Stimulated activated CD4-positive, alpha-beta T cell treated with anti-CD3 and anti-CD28 coated beads, Interleukin-1b, Interleukin-23, amount 100 ng/mL, for 1 hour (primary cell): ENCODE measurements around the gene INSYN2B.
"Not testable (repeated sequence)": the region's sequence is repeated elsewhere in the genome, so short reads cannot be mapped to it uniquely, and the experiment has no call there.

Source experiments
- DNase-seq, 2 donors: peaks; one replicate each; pipeline ENCODE4 v3.0.0-alpha.2; 2020; ENCODE audit warnings: low read depth in 2 of 2

INSYN2B gene

DNA sequence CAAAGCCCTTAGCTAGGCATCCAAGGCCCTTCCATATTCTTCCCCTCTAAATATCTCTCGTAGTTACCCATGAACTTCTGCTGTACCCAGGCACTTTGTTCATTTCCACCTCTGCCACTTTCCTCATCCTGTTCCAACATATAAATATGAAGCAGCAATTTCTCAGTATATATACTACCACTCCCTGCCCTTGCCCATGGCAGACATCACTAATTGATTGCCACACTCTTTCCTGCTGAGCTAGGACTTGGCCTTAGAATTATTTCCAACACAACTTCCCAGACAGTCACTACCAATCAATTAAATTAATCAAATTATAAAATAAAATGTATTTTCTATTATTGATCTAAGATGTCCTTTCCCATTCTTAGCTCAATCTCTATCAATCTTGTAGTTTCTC lies 8.5 kb downstream of the INSYN2B start:
- no peak for DNase-seq

DNA sequence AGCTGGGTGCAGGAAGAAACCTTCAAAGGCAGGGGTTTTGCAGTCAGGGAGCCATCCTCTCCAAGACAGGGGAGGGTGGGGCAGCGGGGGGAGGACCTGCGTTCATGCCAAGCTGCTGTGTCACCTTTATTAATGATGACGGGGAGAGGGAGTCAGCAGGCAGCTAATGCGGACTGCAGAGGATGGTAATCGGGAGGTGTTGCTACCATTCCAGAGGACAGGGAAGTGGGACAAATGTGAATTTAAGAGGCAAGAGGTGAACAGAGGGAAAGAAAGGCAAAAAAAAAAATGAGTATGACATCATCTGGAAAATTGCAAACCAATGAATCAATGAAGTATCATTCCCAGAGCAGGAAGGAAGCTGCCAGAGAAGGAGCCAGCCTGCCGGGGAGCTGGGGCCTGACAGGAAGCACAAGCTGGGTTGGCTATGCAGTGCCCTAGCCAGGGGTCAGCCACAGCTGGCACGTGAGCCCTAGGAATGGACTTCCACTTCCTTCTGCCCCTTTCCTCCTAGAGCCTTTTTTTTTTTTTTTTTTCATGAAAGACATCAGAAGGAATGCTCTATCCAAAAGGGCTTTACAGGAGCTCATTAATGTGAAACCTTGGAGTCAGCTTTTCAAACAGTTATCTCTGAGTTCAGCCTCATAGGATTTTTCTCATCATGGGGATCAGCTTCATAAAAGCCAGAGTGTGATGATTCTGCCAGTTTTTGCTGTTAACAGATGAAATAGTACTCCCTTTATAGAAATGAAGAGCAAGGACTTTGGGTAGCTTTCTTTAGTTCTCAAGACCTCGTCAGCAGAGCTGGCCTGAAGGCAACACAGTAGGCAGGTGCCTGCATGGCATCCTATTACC lies 9.2 kb downstream of the INSYN2B start:
- no peak for DNase-seq

DNA sequence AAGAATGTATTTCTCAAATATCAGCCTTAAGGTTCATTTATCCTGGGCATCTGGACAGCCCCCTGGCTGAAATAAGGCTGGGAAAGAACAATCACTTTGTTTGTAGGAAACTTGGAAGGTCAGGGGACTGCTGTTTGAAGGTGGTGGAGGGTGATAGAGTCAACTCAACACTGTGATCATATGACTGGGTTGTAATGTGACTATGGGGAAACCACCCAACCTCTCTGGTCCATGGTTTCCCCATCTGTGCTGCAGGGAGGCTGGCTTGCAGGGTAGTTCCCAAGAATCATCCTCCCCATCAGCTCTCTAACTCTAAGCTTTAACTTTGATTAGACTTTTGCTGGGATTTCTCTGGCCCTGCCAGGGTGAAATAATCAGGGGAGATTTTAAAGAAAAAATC lies 10.0 kb downstream of the INSYN2B start:
- DNase-seq = no peak

DNA sequence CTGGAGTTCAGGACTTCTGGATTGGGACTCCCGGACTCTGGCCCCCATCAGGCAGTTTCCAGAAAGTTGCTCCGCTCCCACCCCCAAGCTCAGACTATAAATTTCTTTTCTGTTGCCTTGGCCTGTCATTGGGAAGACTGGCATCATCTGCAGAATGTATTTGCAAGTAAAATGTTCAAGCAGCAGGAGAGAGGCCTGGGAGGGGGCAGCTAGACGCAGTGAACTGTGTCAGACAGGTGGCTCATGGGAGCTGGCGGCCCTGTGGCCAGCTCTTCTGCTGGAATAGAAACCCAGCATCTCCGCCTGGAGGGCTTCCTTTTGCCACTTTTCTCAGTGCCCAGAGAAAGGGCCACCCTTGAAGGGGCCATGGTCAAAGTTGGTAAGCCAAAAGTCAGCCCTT lies 16.0 kb downstream of the INSYN2B start:
- DNase-seq = no peak

DNA sequence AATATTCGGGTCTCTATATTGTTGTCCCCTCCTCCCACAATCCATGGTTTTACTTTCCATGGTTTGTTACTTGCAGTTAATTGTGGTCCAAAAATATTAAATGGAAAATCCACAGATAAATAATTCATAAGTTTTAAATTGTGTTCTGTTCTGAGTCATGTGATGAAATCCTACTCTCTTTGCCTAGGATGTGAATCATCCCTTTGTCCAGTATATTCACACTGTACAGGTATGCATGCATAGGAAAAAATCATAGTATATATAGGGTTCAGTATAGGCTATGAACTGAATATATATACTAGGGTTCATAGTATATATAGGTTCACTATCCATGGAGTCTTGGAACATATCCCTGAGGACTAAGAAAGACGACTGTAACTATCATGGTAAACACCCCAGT lies 19.6 kb downstream of the INSYN2B start:
- DNase-seq = no peak

DNA sequence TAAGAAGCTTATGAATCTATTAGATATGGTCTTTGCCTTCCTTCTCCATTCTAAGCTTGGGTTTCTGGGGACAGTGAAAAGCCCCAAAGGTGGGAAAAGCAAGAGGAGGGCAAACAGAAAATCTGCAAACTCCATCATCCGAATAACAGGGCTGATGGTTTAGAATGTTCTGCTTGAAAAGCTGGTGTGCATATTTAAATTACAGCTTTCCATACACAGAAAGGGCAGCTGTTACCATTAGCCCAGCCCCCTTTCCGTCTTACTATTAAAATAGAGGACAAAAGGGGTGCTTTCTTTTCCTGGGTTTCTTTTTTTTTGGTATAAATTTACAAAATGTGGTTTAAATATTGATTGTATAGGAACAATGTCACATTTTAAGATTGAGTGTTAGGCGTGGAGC lies 22.0 kb downstream of the INSYN2B start:
- DNase-seq = no peak

DNA sequence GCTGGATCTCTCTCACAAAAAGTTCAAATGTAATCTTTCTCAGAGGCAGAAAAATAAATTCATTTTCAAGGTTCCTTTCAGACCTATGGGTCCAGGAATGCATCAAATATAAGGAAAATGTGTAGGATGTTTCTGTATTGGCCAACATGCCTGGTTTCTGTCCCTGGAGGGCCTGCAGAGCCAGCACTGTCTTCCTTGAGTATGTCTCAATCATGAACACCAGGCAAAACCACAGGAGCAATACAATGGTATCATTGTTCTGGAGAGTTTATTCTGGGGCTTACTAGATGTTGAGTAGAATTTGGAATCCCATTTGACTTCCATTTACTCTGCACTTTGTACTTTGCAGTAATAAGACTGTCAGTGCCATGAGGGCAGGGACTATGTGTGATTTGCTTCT lies 23.5 kb downstream of the INSYN2B start:
- DNase-seq = no peak

DNA sequence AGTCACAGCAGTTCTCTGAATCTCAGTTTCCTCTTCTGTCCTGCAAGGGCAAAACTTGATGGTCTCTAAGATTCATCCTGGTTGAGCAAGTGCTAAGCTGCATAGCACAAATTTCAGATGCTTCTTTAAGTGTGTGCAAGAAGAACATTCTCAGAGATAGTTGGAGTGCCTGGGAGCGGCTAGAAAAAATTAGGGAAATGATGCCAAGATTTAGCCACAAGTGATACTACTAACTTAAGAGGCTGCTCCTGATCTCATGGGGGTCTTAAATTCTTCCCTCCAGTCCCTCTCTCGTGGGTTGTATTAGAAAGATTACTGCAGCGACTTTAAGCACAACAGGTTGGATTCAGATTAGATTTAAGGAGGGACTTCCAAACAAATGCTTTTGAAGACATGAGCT lies 24.2 kb downstream of the INSYN2B start:
- DNase-seq = no peak

DNA sequence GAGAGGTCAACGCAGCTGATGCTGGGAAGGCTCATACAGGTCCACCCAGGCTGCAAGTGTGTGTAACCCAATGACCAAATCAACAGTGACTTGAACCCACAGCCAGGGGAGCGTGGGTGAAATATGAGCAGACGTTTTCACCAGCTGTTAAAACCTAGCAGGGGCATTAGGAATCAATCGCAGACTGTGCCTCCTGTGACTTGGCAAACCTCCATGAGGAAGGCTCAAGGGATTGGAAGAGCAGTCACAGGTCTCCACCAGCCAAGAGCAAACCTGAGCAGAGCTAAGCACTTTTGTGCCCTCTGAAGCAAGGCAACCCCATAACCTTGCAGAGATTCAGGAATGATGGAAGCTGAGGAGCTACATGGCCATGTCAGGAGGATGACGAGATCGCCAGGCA lies 25.5 kb downstream of the INSYN2B start:
- no peak for DNase-seq

DNA sequence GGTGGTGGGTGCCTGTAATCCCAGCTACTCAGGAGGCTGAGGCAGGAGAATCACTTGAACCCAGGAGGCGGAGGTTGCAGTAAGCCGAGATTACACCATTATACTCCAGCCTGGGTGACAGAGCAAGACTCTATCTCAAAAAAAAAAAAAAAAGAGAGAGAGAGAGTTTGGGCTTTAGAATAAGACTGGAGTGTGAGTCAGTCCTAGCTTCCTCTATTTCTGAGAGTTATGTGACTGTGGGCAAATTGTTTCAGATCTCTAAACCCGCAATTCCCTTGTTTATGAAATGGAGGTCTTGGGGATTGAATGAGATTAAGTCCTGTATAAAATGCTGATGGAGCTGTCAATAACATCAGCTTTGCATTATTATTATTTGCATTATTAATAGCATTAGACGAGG lies 27.1 kb downstream of the INSYN2B start:
- DNase-seq = not testable (repeated sequence)

DNA sequence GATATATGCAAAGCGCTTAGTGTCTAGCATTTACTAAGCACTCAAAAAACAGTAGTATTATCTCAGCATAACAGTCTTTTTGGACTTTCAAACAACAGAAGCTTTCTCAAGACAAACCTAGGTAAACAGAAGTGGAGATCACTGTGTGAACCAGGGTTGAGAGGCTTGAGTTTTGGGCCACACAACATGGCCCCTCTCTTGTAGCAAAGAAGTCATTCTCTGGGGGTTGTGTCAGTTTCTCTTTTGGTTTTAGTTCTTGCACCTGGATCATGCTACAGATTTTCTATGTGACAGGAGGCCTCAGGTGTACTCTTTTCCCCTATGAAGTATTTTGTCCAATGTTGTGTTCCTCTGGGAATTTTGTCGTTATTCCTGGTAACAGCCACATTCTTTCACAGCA lies 30.0 kb downstream of the INSYN2B start:
- no peak for DNase-seq

DNA sequence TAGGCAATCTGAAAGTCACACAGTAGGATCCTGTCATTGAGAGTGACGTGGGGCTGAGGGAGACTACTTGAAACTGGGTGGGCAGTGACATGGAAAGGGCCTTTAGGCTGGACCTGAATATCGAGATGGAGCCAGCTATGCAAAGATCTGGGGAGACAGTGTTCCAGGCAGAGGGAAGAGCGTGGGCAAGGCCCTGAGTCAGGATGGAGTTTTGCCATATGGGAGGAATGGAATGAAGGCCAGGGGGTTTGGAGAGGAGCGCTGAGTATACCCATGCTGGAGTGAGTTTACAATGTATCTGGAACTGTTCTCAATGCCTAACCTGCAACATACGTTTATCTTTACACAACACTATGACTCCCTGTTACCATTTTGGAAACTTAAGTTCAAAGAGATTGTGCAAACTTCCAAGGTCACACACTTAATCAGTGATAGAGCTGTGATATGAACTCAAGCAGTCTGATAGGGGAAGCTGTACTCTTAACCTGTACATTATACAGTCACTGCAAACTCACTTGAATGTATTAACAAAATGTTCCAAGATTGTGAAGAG lies 33.5 kb downstream of the INSYN2B start:
- no peak for DNase-seq

DNA sequence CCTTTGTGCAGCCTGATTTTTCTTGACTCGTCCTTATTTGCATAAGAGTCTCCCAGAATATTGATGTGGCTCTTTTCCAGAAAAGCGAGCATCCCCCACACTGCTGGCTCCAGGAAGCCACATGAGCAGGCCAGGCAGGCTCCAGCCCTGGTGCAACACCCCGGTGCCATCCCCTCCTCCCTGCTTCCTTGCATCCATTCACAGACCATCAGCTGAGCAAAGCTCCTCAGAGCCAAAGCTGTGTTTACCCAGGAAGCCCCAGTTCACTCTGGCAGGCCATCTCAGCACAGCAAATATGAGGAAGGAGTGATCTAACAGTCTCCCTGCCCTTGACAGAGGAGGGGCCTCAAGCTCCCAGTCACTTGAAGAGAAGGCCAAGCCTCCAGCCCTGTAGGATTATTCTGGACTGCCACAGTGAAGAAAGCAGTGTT lies 34.4 kb downstream of the INSYN2B start:
- no peak for DNase-seq

DNA sequence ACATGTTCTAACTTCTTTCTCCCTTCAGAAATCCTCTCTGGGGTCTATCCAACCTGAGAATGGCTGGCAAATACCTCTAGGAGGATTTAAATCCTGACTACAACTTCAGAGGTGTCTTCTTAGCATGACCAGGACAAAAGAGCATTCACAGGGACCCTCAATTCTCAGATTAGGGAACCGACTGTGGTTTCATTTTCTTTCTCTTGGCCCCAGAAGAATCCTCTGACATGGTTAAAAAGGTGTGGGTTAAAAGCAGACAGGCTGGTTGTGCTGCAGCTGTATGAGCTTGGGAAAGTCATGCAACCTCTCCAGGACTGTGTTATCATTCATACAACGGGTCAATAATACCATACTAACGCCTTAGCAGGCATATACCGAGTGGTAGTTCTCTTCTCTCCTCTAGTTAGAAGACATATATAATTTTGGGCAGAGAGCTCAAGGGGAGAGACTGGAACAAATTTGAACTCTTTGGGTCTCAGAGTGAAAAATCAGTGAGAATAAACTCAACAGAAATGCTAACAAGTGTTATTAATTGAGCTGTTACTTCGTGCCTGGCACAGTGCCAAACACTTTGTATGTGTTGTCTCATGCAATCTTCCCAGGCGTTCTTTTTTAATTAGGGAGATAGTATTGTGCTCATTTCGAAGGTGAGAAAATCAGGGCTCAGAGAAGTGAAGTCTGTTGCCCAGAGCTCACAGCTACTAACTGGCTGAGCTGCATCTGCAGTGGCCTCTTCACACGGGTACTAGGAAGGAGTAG lies 35.2 kb downstream of the INSYN2B start:
- DNase-seq = no peak

DNA sequence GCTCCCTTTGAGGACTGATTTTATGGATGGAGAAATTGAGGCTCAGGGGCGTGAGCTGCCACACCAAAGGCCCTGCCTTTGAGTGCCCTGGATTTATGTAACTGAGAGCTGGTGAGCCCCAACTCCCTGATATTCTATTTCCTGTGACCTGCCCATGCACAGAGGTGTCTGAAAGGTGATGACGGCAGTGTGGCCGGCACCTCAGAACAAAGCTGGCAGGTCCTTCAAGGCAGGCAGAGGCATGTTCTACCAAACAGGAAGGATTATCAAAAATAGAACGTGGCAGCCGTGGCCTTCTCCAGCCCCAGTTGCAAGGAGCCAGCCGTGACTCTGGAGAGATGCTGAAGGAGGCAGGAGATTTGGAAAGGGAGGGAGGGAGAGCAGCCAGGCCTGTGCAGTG lies 36.2 kb downstream of the INSYN2B start:
- no peak for DNase-seq

DNA sequence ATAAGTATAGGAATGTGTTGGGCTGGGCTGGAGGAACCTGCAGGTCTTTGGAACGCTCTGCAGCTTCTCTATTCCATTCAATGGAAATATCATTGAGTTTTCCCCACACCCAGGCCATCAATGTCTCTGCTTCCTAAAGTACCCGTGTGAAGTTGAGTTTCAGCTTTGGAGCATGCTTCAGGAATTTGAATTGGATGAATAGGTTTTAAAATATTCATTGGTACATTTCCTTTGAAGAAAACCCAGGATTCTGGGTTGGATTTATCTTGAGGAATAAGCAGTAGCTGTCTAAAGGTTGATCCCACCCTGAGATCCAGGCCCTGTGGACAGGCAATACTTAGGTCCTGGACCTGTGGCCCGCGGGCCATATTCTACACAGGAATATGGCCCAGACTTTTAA lies 37.3 kb downstream of the INSYN2B start:
- no peak for DNase-seq

DNA sequence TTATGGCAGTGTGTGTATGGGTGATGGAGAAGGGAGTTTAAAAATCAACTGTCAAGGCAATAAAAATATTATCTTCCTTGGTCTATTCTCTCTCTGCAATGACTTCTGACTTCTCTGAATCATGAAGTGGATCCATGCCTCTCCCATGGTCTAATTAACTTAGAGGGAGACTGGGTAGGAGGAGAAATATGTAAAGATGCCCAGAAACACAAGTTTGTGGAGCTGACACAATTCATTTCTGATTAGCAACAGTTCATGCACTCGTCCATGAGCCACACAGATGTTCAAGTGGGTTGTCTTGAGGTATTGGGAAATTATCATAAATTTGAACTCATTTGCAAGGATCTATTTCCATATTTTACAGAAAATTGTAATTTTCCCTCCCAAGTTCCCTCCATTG lies 38.1 kb downstream of the INSYN2B start:
- no peak for DNase-seq

DNA sequence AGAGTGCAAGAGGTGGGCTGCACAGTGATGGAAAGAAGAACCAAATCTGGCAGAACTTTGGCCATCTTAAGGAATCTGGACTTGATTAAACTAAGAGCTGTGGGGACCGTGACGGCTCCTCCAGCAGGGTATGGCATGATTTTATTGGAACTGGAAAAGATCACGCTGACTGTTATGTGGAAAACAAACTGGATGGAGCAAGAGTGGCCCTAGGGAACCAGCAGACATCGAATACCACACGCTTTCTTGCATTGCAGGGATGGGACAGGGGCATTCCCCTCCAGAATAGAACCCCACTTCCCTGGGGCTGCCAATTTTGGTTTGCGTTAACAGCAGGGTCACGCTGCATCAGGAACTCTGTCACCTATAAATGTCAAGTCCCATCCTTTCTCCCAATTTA lies 38.8 kb downstream of the INSYN2B start:
- DNase-seq = no peak

DNA sequence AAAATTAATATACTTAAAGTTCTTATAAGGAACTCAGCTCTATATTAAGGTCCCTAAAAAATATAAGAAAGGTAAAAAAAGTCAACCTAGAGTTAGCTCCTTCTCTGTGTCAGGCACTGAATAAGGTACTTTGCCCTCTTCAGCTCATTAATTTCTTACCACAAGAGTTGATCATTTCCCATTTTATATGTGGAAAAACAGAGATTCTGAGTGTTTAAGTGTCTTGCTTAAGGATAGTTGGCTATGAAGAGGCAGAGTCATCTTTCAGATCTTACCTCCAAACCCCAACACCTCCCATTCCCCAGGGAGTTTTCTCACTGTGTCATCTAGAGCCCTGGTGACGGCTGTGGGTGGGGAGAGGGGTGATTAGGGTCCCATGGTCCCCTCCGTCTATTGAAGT lies 40.6 kb downstream of the INSYN2B start:
- no peak for DNase-seq

DNA sequence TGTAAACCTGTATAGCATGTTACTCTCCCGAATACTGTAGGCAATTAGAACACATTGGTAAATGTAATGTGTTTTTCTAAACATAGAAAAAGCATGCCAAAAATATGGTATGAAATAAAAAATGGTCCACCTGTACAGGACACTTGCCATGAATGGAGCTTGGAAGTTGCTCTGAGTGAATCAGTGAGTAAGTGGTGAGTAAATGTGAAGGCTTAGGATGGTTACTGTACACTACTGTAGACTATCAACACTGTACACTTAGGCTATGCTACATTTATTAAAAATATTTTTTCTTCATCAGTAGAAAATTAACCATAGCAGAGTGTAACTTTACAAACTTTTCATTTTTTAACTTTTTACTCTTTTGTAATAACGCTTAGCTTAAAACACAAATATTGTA lies 41.9 kb downstream of the INSYN2B start:
- no peak for DNase-seq

DNA sequence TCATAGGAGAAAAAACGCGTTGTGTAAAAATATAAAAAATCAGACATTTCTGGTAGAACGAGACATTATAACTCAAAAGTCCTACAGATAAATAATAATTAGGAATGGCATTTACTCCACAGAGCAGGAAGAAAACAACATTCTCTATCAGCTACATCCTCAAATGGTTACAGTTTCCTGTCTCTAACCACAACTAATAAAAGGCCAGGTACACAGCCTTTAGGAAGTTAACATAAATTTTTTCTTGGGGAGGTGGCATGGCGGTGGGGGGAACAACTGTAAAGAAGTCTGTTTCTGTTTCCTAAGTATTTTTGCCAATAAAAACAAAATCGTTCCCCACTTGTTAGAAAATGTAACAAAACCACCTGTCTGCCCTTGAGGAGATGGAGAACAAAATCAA lies 44.5 kb downstream of the INSYN2B start:
- DNase-seq = no peak

DNA sequence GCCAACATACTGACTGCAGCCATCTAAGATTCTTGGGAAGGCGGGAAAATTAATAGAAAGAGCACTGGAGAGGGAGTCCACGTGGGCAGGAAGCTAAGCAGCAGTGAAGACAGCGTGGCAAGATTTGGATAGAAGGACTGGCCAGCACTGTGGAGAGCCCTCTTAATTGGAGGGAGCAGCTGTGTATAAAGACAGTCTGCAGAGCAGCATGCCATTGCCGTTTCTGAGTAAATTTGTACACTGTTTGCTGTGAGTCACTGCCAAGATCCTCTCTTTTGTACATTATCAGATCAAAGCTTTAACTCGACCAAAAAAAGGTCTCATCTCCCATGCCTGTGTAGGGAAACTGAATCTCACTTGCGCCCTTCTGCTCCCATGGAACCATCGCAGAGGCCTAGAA lies 45.3 kb downstream of the INSYN2B start:
- no peak for DNase-seq

DNA sequence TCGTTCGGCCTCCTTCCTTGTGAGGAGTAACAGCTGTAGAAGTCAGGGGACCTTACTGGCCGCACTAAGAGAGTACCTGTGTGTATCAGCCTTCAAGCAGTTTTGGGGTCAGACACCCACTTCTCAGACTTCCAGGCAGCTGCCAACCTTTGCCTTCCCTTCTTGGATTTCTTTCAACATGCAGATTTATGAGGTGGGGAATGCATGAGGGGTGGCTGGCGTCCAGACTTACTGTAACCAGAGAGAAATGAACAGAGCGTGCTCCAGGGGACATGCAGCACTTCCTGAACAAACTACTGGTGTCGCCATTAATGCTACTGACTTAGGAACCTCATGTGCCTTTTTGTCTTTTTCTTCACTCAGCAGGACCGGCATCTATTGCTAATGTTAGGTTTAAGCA lies 46.7 kb downstream of the INSYN2B start:
- no peak for DNase-seq
